ENCODE results near the gene PGBD2.
"Not testable (repeated sequence)": the region's sequence is repeated elsewhere in the genome, so short reads cannot be mapped to it uniquely, and the experiment has no call there.

The PGBD2 gene

DNA sequence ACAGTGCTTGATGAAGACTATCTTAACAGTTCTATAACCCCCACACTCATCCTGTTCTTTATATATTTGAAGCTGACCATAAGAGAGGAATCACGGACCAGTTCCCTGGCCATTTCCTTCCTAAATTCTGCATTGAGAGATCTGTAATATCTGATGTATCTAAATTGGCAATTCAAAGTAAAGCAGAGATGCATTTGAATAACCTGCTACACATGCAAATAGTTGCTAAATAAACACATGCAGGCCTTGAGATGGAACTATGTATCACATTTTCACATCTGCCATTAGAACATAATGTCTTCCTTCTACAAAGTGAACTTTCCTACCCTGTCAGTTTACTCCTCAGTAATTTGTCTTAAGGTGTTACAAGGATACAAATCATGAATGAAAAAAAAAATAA is 20.4 kb upstream of the PGBD2 start:
- FAIRE-seq (no peak), DNase-seq (ENCODE audit: insufficient read length, low spot score) (no peak)

DNA sequence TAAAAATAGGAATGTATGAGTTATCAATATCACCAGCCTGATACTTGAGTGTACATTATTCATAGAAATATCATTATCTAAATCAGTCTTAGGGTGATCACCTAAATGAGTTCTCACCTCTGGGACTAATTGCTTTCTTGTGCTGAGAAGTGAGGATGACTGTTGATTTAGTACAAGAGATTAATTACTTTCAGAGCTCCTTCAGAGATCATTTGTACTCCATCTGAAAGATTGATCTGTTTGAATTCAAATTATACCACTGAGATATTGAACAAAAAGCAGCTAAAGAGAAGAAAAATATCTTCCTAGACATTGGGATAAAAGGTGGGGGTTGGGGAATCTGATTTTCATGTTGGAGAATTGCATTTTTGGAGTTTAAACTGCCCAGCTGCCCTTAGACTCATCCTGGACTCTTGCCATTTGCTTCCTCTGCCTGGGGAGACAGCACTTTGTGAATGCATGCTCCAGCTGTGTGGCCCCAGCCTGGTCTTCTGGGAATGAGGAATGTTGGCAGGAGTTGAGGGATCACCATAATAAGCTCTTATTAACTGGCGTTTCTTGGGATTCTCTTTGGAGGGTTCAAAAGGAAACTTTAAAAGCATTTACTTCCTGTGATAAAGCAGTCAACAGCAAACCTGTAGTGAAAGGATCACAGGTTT is 19.7 kb upstream of the PGBD2 start:
- no peak for DNase-seq (ENCODE audit: insufficient read length, low spot score)

DNA sequence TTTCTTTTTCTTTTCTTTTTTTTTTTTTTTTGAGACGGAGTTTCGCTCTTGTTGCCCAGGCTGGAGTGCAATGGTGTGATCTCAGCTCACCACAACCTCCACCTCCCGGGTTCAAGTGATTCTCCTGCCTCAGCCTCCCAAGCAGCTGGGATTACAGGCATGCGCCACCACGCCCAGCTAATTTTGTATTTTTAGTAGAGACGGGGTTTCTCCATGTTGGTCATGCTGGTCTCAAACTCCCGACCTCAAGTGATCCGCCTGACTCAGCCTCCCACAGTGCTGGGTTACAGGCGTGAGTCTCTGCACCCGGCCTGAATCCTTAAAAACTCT is 16.2 kb upstream of the PGBD2 start:
- not testable (repeated sequence) for FAIRE-seq; DNase-seq (ENCODE audit: insufficient read length, low spot score)

More for the DNA sequence above, 19.7 kb upstream of the PGBD2 start:
- no peak for FAIRE-seq

DNA sequence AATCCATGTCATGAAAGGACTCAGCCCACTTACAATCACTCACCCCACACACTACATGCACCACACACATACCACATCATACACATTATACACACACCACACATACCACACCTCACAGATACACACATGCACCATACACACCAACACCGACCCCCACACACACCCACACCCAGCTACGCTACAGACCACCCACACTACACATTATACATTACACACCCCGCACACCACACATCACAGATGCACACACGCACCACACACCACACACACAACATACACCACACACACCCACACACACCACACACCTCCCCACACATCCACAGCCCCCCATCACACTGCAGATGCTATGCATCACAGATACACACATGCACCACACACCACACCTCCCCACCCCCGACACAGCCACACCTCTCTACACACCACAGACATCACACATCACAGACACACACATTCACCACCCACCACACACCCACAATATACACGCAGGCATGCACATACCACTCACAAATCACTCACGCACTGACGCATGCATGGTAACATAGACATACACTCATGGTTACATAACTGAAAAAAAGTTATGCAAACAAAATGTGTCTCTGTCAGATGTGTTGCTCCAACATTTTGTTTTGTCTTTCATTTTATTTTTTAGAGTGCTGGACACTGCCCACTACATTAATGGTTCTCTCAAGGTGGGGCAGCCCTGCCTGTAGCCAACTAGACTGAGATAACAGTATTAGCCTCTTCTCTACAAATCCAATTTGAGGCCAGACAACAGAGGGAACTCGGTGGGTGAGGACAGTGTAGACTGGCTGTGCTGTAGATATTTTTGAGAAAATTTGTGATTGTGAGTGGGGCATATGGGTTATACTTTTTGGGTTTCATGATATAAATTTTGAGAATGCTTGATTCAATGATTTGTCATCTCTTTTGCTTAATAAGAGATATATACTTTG is 15.2 kb upstream of the PGBD2 start:
- FAIRE-seq (no peak), DNase-seq (ENCODE audit: insufficient read length, low spot score) (no peak)

DNA sequence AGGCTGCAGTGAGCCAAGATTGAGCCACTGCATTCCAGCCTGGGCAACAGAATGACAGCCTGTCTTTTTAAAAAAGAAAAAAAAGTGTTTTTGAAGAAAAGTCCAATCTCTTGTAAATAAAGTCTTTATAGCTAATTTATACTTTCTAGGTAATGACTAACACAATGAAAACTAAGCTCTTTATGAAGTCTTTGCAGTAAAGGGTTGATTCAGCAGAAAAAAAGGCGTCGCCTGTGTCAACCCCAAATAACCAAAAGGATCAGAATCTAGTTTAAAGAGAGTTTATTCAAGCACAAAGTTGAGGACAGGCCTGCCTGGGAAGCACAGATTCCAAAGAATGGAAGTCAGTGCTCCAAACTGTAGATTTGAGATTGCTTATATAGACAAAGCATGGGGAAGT is 14.3 kb upstream of the PGBD2 start:
- no peak for FAIRE-seq

DNA sequence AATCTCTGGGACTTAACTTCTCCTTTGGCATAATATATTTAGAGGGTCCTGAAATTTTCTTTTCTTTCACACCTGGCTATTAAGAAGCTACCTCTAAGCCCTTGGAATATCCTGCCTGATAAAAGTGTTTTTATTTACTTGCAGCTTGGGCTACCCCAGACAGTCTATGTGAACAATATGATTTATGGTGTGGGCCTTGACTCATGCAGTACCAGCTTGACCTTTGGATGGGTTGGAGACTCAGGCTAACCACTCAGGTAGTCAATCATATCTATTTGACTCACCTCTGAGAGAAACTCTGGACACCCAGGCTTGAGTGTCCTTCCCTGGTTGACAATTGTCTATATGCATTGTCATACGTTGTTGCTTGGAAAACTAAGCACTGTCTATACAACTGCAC is 13.4 kb upstream of the PGBD2 start:
- FAIRE-seq (no peak), DNase-seq (ENCODE audit: insufficient read length, low spot score) (no peak)

More for the DNA sequence above, 14.3 kb upstream of the PGBD2 start:
- DNase-seq (ENCODE audit: insufficient read length, low spot score) = no peak

DNA sequence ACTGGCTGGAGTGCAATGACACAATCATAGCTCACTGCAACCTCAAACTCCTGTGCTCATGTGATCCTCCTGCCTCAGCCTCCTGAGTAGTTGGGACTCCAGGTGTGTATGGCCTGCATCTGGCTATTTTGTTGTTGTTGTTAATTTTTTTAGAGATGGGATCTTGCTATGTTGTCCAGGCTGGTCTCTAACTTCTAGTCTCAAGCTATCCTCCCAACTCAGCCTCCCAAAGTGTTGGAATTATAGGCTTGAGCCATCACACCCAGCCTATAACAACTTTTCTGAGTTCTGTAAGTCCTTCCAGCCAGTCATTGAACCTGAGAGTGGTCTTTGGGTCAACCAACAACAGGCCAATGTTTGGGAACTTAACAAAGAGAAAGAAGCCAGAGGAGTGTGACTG is 11.2 kb upstream of the PGBD2 start:
- no peak for FAIRE-seq

DNA sequence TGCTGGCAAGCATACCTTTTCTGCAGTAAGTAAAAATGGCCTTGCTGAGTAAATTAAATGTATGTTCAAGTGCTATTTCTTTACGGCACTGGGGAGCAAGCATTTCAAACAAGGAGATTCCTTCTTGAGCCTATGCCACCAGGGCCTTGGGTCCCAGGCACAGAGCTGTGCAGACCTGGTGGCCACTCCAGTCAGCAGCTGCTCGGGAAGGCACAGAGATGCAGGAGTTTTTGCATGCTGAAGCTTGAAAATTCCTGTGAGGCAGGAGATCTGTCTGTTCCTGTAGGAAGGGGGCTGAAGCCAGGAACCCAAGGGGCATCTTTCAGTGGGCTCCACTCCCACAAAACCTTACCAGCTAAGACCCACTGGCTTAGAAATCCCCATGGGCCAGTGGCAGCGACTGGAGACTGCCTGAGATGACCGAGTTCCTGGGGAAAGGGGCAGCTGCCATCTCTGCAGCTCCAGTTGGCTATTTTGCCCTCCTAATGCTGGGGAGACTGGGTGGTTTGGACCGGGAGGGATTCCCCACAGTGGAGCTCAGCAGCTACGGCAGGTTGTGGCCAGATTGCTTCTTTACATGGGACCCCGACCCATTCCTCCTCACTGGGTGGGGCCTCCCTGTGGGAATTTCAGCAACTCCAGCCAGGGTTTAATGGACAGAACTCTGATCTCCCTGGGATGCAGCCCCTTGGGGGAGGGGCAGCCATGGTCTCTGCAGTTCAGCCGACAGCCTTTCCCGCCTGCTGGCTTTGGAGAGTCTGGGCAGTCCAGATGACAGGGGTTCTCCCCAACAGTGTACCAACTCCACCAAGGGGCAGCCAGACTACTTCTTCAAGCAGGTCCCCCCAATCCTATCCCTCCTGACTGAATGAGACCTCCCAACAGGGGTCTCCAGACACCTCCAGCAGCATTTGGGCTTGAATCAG is 8.4 kb upstream of the PGBD2 start:
- FAIRE-seq (no peak), DNase-seq (ENCODE audit: insufficient read length, low spot score) (no peak)

More for the DNA sequence above, 11.2 kb upstream of the PGBD2 start:
- DNase-seq (ENCODE audit: insufficient read length, low spot score) = no peak

DNA sequence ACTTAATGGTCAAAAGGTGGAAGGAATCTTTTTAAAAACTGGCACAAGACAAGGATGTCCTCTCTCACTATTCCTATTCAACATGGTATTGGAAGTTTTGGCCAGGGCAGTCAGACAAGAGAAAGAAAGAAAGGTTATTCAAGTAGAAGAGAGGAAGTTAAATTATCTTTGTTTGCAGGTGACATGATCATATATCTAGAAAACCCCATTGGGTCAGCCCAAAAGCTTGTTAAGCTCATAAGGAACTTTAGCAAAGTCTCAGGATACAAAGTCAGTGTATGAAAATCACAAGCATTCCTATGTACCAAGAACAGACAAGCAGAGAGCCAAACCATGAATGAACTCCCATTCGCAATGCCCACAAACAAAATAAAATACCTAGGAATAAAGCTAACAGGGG is 5.4 kb upstream of the PGBD2 start:
- no peak for FAIRE-seq
- DNase-seq (ENCODE audit: insufficient read length, low spot score) = no peak

DNA sequence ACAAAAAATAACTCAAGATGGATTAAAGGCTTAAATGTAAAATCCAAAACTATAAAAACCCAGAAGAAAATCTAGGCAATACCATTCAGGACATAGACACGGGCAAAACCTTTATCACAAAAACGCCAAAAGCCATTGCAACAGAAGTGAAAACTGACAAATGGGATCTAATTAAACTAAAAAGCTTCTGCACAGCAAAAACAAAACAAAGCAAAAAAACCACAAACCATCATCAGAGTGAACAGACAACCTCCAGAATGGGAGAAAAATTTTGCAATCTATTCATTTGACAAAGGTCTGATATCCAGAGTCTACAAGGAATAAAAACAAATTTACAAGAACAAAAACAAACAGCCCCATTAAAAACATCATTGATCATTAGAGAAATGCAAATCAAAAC is 4.5 kb upstream of the PGBD2 start:
- DNase-seq (ENCODE audit: insufficient read length, low spot score) (no peak), FAIRE-seq (no peak)

DNA sequence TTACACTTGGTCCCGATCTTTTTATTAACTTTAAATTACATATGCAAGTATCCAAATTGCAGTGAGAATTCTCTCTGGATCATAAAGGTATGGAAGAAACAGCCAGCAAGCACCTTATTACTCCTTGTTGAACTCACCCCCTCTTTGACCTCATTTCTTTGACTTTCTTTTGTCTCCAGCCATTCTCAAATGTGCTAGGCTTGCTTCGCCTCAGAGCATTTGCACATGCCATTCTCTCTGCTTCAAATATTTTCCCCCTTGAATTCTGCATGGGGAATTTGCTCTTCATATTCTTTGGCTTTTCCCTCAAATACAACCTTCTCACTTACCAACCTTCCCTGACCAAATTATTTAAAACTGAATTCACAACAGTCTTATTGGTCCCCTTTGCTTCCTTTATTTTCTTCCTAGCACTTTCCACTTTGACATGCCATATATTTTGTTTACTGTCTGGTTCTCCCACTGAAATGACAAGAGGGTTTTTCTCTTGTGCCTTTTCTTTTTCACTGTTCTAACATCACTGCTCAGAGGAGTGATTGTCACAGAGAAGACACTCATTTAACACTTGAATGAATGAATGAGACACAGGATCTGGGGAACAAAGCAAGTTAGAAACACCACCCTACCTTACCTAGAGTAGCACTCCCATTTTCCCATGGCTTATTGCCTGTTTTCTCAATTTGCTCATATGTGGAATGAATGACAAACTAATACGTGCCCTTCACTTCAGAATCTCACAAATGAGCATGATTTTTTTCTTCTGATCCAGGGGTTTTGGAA is 1.4 kb upstream of the PGBD2 start:
- DNase-seq (ENCODE audit: insufficient read length, low spot score) (no peak), FAIRE-seq (no peak)

DNA sequence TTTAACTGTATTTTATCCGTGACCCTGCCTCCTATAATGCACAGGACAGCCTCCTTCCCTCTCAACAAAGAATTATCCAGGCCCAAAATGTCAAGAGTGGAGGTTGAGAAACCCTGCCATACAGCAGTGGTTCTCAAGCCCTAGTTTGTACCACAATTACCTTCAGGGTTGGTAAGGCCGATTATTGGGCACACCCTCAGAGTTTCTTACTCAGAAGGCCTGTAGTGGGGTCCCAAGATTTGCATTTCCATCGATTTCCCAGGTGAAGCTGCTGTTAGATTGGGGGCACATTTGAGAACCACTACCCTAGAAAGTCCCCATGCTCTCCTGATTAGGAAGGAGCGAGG is 400 bp upstream of the PGBD2 start:
- DNase-seq (ENCODE audit: insufficient read length, low spot score) (no peak), FAIRE-seq (no peak)

DNA sequence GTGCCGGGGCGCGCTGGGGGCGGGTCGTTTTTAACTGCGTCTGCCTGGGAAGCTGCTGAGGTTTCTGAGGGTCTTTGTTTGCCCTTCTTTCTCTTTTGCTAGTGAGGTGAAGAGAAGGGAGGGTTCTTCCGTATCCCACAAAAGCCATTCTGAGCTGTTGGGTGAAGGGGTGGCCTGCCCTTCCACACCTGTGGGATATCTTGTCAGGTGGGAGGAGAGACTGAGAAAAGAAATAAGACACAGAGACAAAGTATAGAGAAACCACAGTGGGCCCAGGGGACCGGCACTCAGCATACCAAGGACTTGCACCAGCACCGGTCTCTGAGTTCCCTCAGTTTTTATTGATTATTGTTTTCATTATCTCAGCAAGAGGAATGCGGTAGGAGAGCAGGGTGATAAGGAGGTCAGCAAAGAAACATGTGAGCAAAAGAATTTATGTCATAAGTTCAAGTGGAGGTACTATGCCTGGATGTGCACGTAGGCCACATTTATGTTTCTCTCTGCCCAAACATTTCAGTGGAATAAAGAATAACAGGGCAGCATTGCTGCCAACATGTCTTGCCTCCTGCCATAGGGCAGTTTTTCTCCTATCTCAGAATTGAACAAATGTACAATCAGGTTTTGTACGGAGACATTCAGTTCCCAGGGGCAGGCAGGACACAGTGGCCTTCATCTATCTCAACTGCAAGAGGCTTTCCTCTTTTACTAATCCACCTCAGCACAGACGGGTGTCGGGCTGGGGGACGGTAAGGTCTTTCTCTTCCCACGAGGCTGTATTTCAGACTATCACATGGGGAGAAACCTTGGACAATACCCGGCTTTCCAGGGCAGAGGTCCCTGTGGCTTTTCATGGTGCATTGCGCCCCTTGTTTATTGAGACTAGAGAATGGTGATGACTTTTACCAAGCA is 972 bp downstream of the PGBD2 start:
- DNase-seq (ENCODE audit: insufficient read length, low spot score) (no peak), FAIRE-seq (peak; percentile 11)

DNA sequence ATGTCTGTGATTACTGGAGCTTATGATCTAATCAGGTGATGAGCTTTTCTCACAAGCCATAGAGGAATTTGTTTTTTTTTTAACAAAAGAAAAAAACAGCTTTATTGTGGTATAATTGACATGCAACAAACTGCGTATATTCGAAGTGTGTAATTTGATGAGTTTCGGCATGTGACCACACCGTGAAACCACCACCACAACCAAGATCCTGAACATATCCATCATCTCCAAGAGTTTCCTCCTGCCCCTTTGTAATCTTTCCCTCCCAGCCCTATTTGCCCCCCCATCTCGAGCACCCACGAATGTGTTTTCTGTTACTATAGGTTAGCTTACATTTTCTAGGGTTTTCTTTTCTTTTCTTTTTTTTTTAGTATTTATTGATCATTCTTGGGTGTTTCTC is 4.7 kb downstream of the PGBD2 start:
- DNase-seq (ENCODE audit: insufficient read length, low spot score) = no peak
- FAIRE-seq = no peak

DNA sequence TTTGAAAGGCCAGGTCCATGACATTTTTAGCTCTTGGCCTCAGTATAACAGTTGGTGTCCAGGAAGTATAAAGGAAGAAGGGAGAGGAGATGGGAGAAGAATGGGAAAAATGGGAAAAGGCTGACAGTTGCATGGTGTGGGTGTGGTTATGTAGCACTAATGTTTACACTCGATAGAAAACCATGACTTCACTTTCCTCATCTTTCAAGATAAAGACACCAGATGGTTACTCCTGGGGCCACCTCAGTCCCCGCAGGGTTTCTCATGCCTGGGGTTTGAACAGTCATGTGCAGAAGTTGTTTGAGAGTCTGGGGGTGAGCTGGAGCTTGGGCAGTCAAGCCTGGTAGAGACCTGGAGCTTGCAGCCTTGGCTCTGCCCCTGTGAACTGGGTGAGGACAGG is 7.9 kb downstream of the PGBD2 start:
- no peak for FAIRE-seq

DNA sequence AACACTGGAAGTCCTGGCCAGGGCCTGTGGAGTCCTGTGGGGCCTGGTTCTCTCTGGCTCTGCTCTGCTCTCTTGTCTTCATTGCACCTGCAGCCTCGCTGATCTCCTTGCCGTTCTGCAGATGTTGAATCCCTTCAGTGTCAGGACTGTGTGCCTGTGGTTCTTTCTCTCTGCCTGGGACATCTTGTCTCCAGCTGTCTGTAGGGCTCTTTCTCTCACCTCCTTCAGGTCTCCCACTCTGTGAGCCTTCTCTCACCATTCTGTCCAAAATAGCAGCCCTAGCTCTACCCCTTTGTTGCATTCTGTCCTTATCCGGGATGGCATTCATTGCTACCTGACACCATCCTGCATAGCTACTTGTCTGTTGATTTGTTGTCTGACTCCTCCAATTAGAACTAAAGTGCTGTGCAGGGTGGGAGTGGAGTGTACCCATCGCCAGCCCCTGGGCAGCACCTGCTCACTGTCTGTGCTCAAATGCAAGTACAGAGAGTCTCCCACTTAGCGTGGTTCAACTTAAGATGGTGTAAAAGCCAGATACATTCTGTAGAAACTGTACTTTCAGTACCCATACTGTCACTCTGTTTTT is 8.9 kb downstream of the PGBD2 start:
- FAIRE-seq (no peak), DNase-seq (ENCODE audit: insufficient read length, low spot score) (no peak)

More for the DNA sequence above, 7.9 kb downstream of the PGBD2 start:
- no peak for DNase-seq (ENCODE audit: insufficient read length, low spot score)

DNA sequence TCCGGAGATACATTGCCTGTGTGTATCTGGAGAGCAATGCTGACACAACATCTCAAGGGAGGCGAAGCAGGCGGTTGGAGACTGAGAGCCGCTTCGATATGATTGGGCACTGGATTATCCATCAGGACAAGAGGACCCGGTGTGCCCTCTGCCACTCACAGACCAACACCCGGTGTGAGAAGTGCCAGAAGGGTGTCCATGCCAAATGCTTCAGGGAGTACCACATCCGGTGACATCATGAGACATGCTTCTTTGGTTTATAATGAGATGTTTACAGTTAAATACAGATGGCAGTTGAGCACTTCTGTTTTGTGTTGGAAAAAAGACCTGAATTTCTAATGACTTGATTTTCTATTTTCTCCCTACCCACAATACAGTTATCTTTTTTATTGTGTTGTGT is 12.1 kb downstream of the PGBD2 start:
- FAIRE-seq = no peak
- DNase-seq (ENCODE audit: insufficient read length, low spot score) = no peak

DNA sequence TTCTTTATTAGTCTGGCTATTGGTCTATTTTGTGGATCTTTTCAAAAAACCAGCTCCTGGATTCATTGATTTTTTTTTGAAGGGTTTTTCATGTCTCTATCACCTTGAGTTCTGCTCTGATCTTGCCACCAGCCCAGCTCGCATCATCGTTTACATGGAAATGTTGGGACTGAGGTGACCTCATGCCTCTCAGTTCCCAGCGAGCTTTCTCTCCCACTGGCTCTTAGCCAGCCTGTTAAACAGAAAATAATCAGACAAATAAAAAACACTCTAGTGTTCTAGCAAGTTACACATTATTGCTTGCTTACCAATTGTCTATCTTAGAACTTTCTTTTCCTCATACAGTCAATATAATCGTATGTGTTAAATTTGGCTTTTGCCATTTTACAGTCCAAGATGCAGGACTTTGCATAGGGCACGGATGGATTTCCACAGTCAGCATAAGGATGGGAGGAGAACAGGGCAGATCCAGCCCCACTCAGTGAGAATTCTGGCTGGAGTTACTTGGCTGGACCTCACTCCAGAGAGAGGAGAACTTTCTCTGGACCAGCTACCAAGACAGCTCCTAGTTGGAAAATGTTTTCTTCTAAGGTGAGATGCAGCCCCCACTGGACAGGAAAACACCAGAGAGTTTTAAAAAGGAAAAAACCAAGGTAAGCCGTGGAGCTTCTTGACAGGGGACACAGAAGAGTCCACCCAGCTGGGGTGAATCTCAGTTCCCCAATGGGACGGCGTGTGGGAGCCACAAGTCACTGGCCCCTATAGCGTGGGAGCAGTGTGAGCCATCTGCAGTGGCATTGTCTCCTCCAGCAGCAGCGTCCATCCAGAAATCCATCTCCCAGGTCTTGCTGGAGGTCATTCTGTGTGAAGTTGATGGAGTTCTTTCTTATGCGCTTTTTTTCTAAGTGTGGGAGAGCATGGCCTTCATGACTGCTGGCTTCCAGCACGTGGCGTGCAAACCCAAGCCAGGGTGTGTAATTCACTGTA is 17.6 kb downstream of the PGBD2 start:
- DNase-seq (ENCODE audit: insufficient read length, low spot score) = no peak
- no peak for FAIRE-seq

Measured in GM19239 (cell line).